BLaER1 treated with 17β-estradiol and CSF1 and Interleukin-3, amounts not matched to agents 10 nM and 100 nM (cell line): ENCODE data around the gene AMOTL1.
"Not testable (repeated sequence)": the region's sequence is repeated elsewhere in the genome, so short reads cannot be mapped to it uniquely, and the experiment has no call there.

Source experiments
- H3K27ac ChIP-seq, 11 experiments: shearing (Covaris generic); formaldehyde crosslinking; 2 replicates each; pipeline ENCODE4 v1.8.1; 2022
- H3K27me3 ChIP-seq, 11 experiments: shearing (Covaris generic); formaldehyde crosslinking; 2 replicates each; pipeline ENCODE4 v1.8.1; 2022
- H3K36me3 ChIP-seq, 11 experiments: shearing (Covaris generic); formaldehyde crosslinking; 2 replicates each; pipeline ENCODE4 v1.8.1; 2022
- H3K4me1 ChIP-seq, 10 experiments: shearing (Covaris generic); formaldehyde crosslinking; 2 replicates each; pipeline ENCODE4 v1.8.1; 2022
- H3K4me2 ChIP-seq, 11 experiments: shearing (Covaris generic); formaldehyde crosslinking; 2 replicates each; pipeline ENCODE4 v1.8.1; 2022
- H3K4me3 ChIP-seq, 10 experiments: shearing (Covaris generic); formaldehyde crosslinking; 2 replicates each; pipeline ENCODE4 v1.8.1; 2022
- H3K9ac ChIP-seq, 11 experiments: shearing (Covaris generic); formaldehyde crosslinking; 2 replicates each; pipeline ENCODE4 v1.8.1; 2022
- H3K9me3 ChIP-seq, 11 experiments: shearing (Covaris generic); formaldehyde crosslinking; replicated peaks in 1 of 11; 2 replicates each; pipeline ENCODE4 v1.8.1; 2022
- H4K20me1 ChIP-seq, 11 experiments: shearing (Covaris generic); formaldehyde crosslinking; 2 replicates each; pipeline ENCODE4 v1.8.1; 2022
- Cebpa-rat ChIP-seq, 11 experiments: shearing (Covaris generic); IDR thresholded peaks; 2 replicates each; pipeline ENCODE4 v1.8.1; 2022

The AMOTL1 gene

GRCh38 chr11:94913718-94914394 lies 145.7 kb downstream of the AMOTL1 start:
- TF ChIP-seq Cebpa-rat (IDR thresholded peaks at IDR 0.05), result peak in 5 of 11 experiments; percentile 29 to 83 (median 44); a peak in 5 of 22 replicates
- H3K4me1 ChIP-seq, H3K4me3 ChIP-seq, H4K20me1 ChIP-seq, H3K4me2 ChIP-seq, H3K9me3 ChIP-seq, H3K36me3 ChIP-seq, H3K27ac ChIP-seq, H3K27me3 ChIP-seq, H3K9ac ChIP-seq: not testable (repeated sequence)

- Histone ChIP-seq H3K27me3 (no peaks in the 10 kb centered on the region), H3K36me3 (no peaks in the 10 kb centered on the region), H3K9me3 (peaks cover 3 to 8% (median 6%) of the 10 kb centered on the region in 11 experiments; a peak in 21 of 22 replicates), H4K20me1 (peaks cover 0 to 3% (median 0%) of the 10 kb centered on the region in 11 experiments; a peak in 1 of 22 replicates), H3K9ac (no peak overlapping the region), H3K4me2 (peak overlapping the region in 2 of 11 experiments; percentile 4 to 20; a peak in 1 of 22 replicates), H3K4me1 (peaks cover 33 to 47% (median 36%) of the 10 kb centered on the region in 10 experiments), H3K27ac (no peak overlapping the region), H3K4me3 (no peak overlapping the region)
- TF ChIP-seq Cebpa-rat (IDR thresholded peaks at IDR 0.05), result no peak
Observed at GRCh38 chr11:94920311-94920710, 152.2 kb downstream of the AMOTL1 start.

- Histone ChIP-seq H3K36me3 (no peaks in the 10 kb centered on the region), H3K4me3 (no peak overlapping the region), H3K9me3 (peaks cover 7 to 16% (median 11%) of the 10 kb centered on the region in 11 experiments; a peak in 21 of 22 replicates), H3K27me3 (no peaks in the 10 kb centered on the region), H3K27ac (peak overlapping the region in 3 of 11 experiments; percentile 9 to 42 (median 17); a peak in 3 of 22 replicates), H3K9ac (no peak overlapping the region), H3K4me1 (peaks cover 54 to 68% (median 57%) of the 10 kb centered on the region in 10 experiments), H3K4me2 (peak overlapping the region; percentile 64 to 93 (median 84)), H4K20me1 (peaks cover 0 to 3% (median 0%) of the 10 kb centered on the region in 11 experiments; a peak in 1 of 22 replicates)
- TF ChIP-seq Cebpa-rat (IDR thresholded peaks at IDR 0.05), result no peak
Observed at GRCh38 chr11:94922321-94923003, 154.3 kb downstream of the AMOTL1 start.

- Histone ChIP-seq H3K9me3 (peaks cover 7 to 16% (median 11%) of the 10 kb centered on the region in 11 experiments; a peak in 21 of 22 replicates), H4K20me1 (peaks cover 0 to 3% (median 0%) of the 10 kb centered on the region in 11 experiments; a peak in 1 of 22 replicates), H3K27me3 (no peaks in the 10 kb centered on the region), H3K9ac (no peak overlapping the region), H3K4me2 (peak overlapping the region; percentile 64 to 93 (median 84)), H3K4me3 (no peak overlapping the region), H3K36me3 (no peaks in the 10 kb centered on the region), H3K27ac (peak overlapping the region in 3 of 11 experiments; percentile 9 to 42 (median 17); a peak in 3 of 22 replicates), H3K4me1 (peaks cover 59 to 73% (median 62%) of the 10 kb centered on the region in 10 experiments)
- no peak for TF ChIP-seq Cebpa-rat (IDR thresholded peaks at IDR 0.05)
Observed at GRCh38 chr11:94923004-94923334, 154.8 kb downstream of the AMOTL1 start.

- peaks cover 0 to 3% (median 0%) of the 10 kb centered on the region in 11 experiments; a peak in 1 of 22 replicates for H4K20me1 ChIP-seq
- TF ChIP-seq Cebpa-rat (IDR thresholded peaks at IDR 0.05), result no peak
- H3K27me3 ChIP-seq, result no peaks in the 10 kb centered on the region
- peaks cover 7 to 16% (median 11%) of the 10 kb centered on the region in 11 experiments; a peak in 21 of 22 replicates for H3K9me3 ChIP-seq
- peaks cover 71 to 85% (median 74%) of the 10 kb centered on the region in 10 experiments for H3K4me1 ChIP-seq
- peak overlapping the region in 1 of 10 experiments; percentile 31; a peak in 1 of 20 replicates for H3K4me3 ChIP-seq
- H3K9ac ChIP-seq, result no peak overlapping the region
- H3K36me3 ChIP-seq, result no peaks in the 10 kb centered on the region
- H3K27ac ChIP-seq, result peak overlapping the region in 5 of 11 experiments; percentile 67 to 83 (median 73); a peak in 7 of 22 replicates
- H3K4me2 ChIP-seq, result peak overlapping the region; percentile 64 to 93 (median 79)
Observed at GRCh38 chr11:94924171-94924572, 156.0 kb downstream of the AMOTL1 start.

GRCh38 chr11:94924612-94925011 lies 156.5 kb downstream of the AMOTL1 start:
- peak overlapping the region in 2 of 10 experiments; percentile 9 to 31; a peak in 3 of 20 replicates for H3K4me3 ChIP-seq
- H3K27me3 ChIP-seq, result no peaks in the 10 kb centered on the region
- H3K4me1 ChIP-seq, result peaks cover 76 to 90% (median 79%) of the 10 kb centered on the region in 10 experiments
- peak overlapping the region; percentile 64 to 93 (median 79) for H3K4me2 ChIP-seq
- peak overlapping the region in 8 of 11 experiments; percentile 29 to 83 (median 72); a peak in 15 of 22 replicates for H3K27ac ChIP-seq
- H3K36me3 ChIP-seq, result no peaks in the 10 kb centered on the region
- peaks cover 7 to 16% (median 11%) of the 10 kb centered on the region in 11 experiments; a peak in 21 of 22 replicates for H3K9me3 ChIP-seq
- no peak for TF ChIP-seq Cebpa-rat (IDR thresholded peaks at IDR 0.05)
- peaks cover 0 to 3% (median 0%) of the 10 kb centered on the region in 11 experiments; a peak in 1 of 22 replicates for H4K20me1 ChIP-seq
- peak overlapping the region in 2 of 11 experiments; percentile 4 to 32; a peak in 3 of 22 replicates for H3K9ac ChIP-seq

GRCh38 chr11:94925422-94926270 lies 157.5 kb downstream of the AMOTL1 start:
- peak overlapping the region in 3 of 10 experiments; percentile 26 to 45 (median 40); a peak in 1 of 20 replicates for H3K4me3 ChIP-seq
- H4K20me1 ChIP-seq, result peaks cover 0 to 3% (median 0%) of the 10 kb centered on the region in 11 experiments; a peak in 1 of 22 replicates
- peak overlapping the region in 10 of 11 experiments; percentile 36 to 83 (median 68); a peak in 18 of 22 replicates for H3K27ac ChIP-seq
- TF ChIP-seq Cebpa-rat (IDR thresholded peaks at IDR 0.05), result no peak
- peak overlapping the region in 7 of 11 experiments; percentile 21 to 69 (median 58); a peak in 11 of 22 replicates for H3K9ac ChIP-seq
- peaks cover 78 to 89% (median 86%) of the 10 kb centered on the region in 10 experiments for H3K4me1 ChIP-seq
- peak overlapping the region; percentile 71 to 93 (median 84) for H3K4me2 ChIP-seq
- peaks cover 7 to 16% (median 11%) of the 10 kb centered on the region in 11 experiments; a peak in 21 of 22 replicates for H3K9me3 ChIP-seq
- H3K36me3 ChIP-seq, result no peaks in the 10 kb centered on the region
- no peaks in the 10 kb centered on the region for H3K27me3 ChIP-seq

GRCh38 chr11:94926271-94926625 lies 158.1 kb downstream of the AMOTL1 start:
- TF ChIP-seq Cebpa-rat (IDR thresholded peaks at IDR 0.05), result no peak
- H3K27ac ChIP-seq, result peak overlapping the region in 10 of 11 experiments; percentile 36 to 83 (median 68); a peak in 20 of 22 replicates
- H3K4me1 ChIP-seq, result peaks cover 78 to 90% (median 86%) of the 10 kb centered on the region in 10 experiments
- H3K36me3 ChIP-seq, result no peaks in the 10 kb centered on the region
- H4K20me1 ChIP-seq, result peaks cover 0 to 3% (median 0%) of the 10 kb centered on the region in 11 experiments; a peak in 1 of 22 replicates
- peak overlapping the region; percentile 71 to 93 (median 84) for H3K4me2 ChIP-seq
- peaks cover 7 to 16% (median 11%) of the 10 kb centered on the region in 11 experiments; a peak in 21 of 22 replicates for H3K9me3 ChIP-seq
- peak overlapping the region in 5 of 10 experiments; percentile 13 to 45 (median 26); a peak in 4 of 20 replicates for H3K4me3 ChIP-seq
- H3K27me3 ChIP-seq, result no peaks in the 10 kb centered on the region
- H3K9ac ChIP-seq, result peak overlapping the region in 8 of 11 experiments; percentile 17 to 69 (median 52); a peak in 11 of 22 replicates
